GM12865 (cell line): ENCODE measurements around the gene ZFHX3.

Source experiments
- DNase-seq: peaks from one replicate; pipeline ENCODE4 v3.0.0; 2010; ENCODE audit warnings: low read depth
- H3K4me3 ChIP-seq: 2 replicates; pipeline ENCODE4 v1.5.1; 2011; ENCODE audit warnings: mild to moderate bottlenecking, low read depth, low read length, control low read depth
- TF ChIP-seq, protein P1 (sequence below): IDR thresholded peaks from 2 replicates; pipeline ENCODE4 v1.5.1; 2011; ENCODE audit warnings: low read length, control low read depth, low read depth, inconsistent platforms; ENCODE audit not compliant: insufficient read depth; ENCODE audit errors: missing control alignments

Gene ZFHX3

DNA sequence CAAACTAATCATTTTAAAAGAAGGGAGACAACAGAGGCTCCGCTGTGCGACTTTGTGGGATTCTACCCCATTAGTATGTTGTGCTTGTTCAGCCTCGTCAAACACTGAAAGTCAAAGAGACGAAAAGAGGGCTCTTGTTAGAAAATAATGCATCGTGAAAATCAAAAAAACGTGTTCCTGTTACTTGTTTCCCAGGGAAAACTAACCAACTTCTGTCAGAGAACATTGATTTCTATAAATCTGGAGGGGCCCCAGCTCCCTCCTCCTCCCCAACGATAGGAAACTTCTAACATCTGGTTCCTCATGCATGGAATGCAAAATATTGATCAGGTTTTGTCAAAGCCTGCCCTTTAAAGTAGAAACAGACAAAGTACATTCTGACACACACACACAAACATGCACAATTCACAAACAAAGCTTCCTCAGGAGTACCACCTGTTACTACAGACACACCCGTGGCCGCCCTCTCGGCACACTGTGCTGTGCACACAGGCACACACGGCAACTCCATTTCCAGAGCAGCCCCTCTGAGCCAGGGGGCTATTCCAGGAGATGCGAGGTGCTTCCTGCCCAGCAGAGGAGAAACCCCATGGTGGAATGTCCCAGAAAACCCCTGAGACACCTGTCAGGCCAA lies 151.3 kb downstream of the ZFHX3 start:
- H3K4me3 ChIP-seq: no peak overlapping the region
- TF ChIP-seq, protein P1, sequence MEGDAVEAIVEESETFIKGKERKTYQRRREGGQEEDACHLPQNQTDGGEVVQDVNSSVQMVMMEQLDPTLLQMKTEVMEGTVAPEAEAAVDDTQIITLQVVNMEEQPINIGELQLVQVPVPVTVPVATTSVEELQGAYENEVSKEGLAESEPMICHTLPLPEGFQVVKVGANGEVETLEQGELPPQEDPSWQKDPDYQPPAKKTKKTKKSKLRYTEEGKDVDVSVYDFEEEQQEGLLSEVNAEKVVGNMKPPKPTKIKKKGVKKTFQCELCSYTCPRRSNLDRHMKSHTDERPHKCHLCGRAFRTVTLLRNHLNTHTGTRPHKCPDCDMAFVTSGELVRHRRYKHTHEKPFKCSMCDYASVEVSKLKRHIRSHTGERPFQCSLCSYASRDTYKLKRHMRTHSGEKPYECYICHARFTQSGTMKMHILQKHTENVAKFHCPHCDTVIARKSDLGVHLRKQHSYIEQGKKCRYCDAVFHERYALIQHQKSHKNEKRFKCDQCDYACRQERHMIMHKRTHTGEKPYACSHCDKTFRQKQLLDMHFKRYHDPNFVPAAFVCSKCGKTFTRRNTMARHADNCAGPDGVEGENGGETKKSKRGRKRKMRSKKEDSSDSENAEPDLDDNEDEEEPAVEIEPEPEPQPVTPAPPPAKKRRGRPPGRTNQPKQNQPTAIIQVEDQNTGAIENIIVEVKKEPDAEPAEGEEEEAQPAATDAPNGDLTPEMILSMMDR: no peak
- no peak for DNase-seq

DNA sequence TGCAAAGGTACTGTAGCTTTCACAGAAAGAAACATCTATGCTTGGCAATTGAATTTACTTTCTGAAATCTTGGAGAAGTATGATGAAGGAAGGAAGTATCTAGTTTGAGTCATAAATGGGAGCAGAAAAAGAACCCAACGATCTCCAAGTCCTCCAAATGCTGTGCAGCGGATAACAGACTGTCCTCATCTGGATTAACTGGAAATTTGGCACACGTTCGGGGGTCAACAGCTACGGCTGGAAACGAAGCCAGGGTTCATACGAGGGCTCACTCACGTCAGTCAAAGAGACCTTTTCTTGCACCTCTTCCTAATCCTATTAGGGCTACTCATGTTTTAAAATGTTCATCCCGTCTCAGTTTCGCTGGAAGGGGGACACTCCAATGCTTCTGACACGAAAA lies 152.0 kb downstream of the ZFHX3 start:
- TF ChIP-seq, protein P1: no peak
- H3K4me3 ChIP-seq: no peak overlapping the region
- no peak for DNase-seq

DNA sequence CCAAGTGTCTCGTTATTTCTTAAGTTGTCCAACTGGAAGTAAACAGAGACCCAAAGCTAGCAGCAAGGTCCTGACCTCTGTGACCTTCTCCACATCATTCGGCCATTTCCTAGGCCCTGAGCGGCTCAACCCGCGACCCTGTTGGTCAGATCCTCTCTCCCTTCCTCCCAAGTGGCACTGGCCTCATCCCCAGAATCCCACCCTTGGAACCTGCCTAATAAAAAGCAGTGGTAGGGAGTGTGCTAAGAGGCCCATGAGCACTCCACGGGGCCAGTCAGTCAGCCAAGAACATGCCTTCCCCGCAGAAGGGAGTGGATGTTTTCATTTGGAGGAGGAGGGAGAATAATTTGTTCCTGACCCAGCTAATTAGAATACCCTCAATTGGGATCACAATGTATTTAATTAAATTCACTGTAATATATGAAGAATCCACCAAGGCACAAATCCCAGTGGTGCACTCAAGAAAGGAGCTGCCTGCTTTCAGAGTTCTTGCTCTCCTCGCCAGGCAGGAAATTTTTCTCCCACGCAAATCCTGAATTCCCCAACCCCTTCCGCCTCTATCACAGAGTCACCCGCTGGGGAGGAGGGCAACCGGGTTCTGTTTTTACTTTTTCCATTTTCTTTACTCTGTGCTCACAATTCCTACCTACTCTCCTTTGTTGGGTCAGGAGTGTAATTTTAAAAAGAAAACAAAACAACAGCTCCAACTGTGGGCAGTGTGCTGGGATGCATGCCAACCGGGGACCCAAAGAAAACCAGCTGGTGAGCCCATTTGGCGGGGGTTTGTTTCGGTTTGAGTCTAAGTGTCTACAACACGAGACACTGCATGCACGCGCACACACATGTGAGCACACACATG lies 153.4 kb downstream of the ZFHX3 start:
- TF ChIP-seq, protein P1: no peak
- DNase-seq: no peak
- H3K4me3 ChIP-seq: no peak overlapping the region

DNA sequence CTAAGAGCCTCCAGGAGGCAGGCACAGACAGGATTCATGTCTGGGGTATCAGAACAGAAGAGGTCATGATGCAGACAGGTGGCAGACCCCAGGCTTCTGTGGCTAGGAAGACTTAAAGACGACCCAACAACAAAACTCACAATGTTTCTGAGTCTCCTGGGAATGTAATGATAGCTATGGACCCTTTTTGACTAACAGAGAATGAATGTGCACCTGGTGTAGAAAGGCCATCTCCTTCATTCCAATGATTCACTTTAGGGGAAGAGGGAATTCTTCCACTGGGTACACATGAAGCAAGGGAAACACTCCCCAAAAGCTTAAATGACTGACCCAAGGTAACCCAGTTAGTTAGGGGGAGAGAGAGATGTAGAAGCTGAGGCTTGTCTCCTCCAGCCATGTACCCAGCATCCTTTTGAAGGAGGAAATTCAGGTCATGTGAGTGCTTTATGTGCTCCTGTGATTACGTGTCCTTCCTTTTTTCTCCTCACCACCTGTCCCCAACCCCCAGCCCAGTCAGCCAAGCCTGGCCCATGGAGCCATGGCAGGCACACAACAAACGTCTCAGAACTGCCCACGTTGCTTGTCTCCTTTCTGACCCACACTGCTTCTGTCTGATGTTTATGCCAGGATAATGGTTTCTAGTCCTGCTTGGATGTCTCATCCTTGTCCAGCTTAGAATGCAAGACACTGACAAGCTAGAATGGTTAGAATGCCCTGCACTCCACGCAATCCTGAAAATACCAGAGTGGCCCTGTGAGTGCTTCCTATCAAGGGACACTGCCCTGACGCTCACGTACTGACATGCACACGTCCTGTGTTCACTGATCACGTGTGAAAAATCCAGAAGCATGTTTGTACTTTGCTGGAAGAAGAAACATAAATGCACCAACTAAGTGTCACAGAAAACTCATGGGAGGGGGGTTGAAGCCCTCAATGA lies 156.4 kb downstream of the ZFHX3 start:
- TF ChIP-seq, protein P1: no peak
- DNase-seq: no peak
- no peak overlapping the region for H3K4me3 ChIP-seq

DNA sequence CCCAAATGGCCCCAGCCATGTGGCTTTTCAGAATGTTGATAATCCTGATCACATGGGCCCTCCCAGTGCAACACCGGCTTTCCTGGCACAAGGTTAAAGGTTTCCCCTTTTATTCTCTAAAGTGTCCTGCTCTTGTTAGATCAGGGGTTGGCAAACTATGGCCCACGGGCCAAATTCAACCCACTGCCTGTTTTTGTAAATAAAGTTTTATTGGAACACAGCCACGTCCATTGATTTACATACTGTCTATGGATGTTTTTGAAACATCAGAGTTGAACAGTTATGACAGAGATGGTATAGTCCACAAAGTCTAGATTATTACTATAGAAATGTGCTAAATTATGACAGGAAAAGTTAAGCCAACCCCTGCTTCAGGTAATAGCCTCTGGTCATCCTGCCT lies 157.3 kb downstream of the ZFHX3 start:
- no peak for DNase-seq
- H3K4me3 ChIP-seq: no peak overlapping the region

More for the DNA sequence above, 157.3 kb downstream of the ZFHX3 start:
- TF ChIP-seq, protein P1: no peak
